Esophagus muscularis mucosa (tissue), 4 donors: ENCODE results near the gene SLC19A3.

ENCODE experiments used
- CTCF ChIP-seq, 3 experiments: fragments of 200-600 bp in 2 of 3; fragments of 450-650 bp in 1 of 3; sonication (generic) in 2 of 3; IDR thresholded peaks; one replicate each; pipeline ENCODE4 v1.5.1; 2017 to 2019; ENCODE audit warnings: antibody characterized with exemption in 3 of 3, mild to moderate bottlenecking in 2 of 3, moderate library complexity in 1 of 3
- EP300 ChIP-seq: sonication (generic); formaldehyde crosslinking; IDR thresholded peaks from one replicate; pipeline ENCODE4 v1.6.1; 2017; ENCODE audit warnings: antibody characterized with exemption
- POLR2A ChIP-seq: fragments of 450-650 bp; IDR thresholded peaks from one replicate; pipeline ENCODE4 v1.6.1; 2017; ENCODE audit warnings: antibody characterized with exemption, moderate library complexity, mild to moderate bottlenecking, low read depth
- POLR2AphosphoS5 ChIP-seq, 2 donors: sonication (generic); formaldehyde crosslinking; IDR thresholded peaks; one replicate each; pipeline ENCODE4 v1.6.1; 2017; ENCODE audit warnings: antibody characterized with exemption in 2 of 2

DNA sequence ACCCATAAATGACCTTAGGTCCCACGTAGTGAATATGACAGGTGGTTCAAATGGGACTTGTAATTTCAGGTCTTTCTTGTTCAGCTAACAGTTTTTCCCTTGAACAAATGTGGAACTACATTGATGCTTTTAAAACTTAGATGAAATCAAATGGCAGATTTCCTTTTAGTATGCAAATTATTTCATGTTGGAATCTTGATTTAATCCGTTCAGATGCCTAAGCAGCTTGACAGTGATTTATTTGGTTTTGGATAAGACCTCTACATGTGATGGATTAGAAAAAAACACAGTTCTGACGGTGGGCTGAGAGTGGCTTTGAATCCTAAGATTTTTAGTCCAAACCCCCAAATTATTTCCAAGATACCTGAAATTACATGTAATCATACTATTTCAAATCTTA is 83.6 kb downstream of the SLC19A3 start:
- TF ChIP-seq CTCF (IDR thresholded peaks at IDR 0.05) (no peak), POLR2AphosphoS5 (IDR thresholded peaks at IDR 0.05) (no peak), EP300 (no peak), POLR2A (no peak)
